ENCODE data around the gene MED12L. TPM values are rescaled to one million over a fixed set of nuclear protein-coding genes. Genes with fewer than 3 reads are reported as not detected.

The MED12L gene
- total RNA-seq, 4 donors from 2014 or later: 0.51 to 12.7 (median 3.1) TPM

GRCh38 chr3:151419806-151420205 is 334.3 kb downstream of the MED12L start:
- no peak for TF ChIP-seq CTCF (IDR thresholded peaks at IDR 0.05)
- no peak for TF ChIP-seq POLR2A (IDR thresholded peaks at IDR 0.05)
- no peaks in the 10 kb centered on the region for H3K27me3 ChIP-seq
- no peak for DNase-seq
- intact Hi-C loops (cut with DNase I; ENCODE audit: low total_unique reads): no loop called here
- H3K9me3 ChIP-seq: no peaks in the 10 kb centered on the region
- H3K36me3 ChIP-seq: no peaks in the 10 kb centered on the region
- no peak overlapping the region for H3K4me3 ChIP-seq
- H3K4me1 ChIP-seq: no peaks in the 10 kb centered on the region
- no peak overlapping the region for H3K27ac ChIP-seq

- no peak for DNase-seq
- intact Hi-C loops (cut with DNase I; ENCODE audit: low total_unique reads): no loop called here
- Histone ChIP-seq H3K27me3 (no peaks in the 10 kb centered on the region), H3K27ac (no peak overlapping the region), H3K9me3 (no peaks in the 10 kb centered on the region), H3K36me3 (no peaks in the 10 kb centered on the region), H3K4me1 (no peaks in the 10 kb centered on the region), H3K4me3 (no peak overlapping the region)
- TF ChIP-seq CTCF (IDR thresholded peaks at IDR 0.05): no peak
- TF ChIP-seq POLR2A (IDR thresholded peaks at IDR 0.05): no peak
Measured at GRCh38 chr3:151421938-151422337, 336.5 kb downstream of the MED12L start.

GRCh38 chr3:151423091-151423490 is 337.6 kb downstream of the MED12L start:
- H3K9me3 ChIP-seq: no peaks in the 10 kb centered on the region
- TF ChIP-seq CTCF (IDR thresholded peaks at IDR 0.05): no peak
- TF ChIP-seq POLR2A (IDR thresholded peaks at IDR 0.05): no peak
- no peaks in the 10 kb centered on the region for H3K4me1 ChIP-seq
- H3K27me3 ChIP-seq: no peaks in the 10 kb centered on the region
- H3K27ac ChIP-seq: no peak overlapping the region
- no peaks in the 10 kb centered on the region for H3K36me3 ChIP-seq
- no peak for DNase-seq
- intact Hi-C loops (cut with DNase I; ENCODE audit: low total_unique reads): no loop called here
- H3K4me3 ChIP-seq: no peak overlapping the region

- Histone ChIP-seq H3K36me3 (no peaks in the 10 kb centered on the region), H3K27me3 (no peaks in the 10 kb centered on the region), H3K9me3 (no peaks in the 10 kb centered on the region), H3K4me3 (no peak overlapping the region), H3K27ac (no peak overlapping the region), H3K4me1 (no peaks in the 10 kb centered on the region)
- intact Hi-C loops (cut with DNase I; ENCODE audit: low total_unique reads): no loop called here
- no peak for DNase-seq
- TF ChIP-seq POLR2A (IDR thresholded peaks at IDR 0.05) (no peak), CTCF (IDR thresholded peaks at IDR 0.05) (no peak)
Measured at GRCh38 chr3:151425627-151426340, 340.3 kb downstream of the MED12L start.

- no peaks in the 10 kb centered on the region for H3K9me3 ChIP-seq
- no peaks in the 10 kb centered on the region for H3K4me1 ChIP-seq
- no peaks in the 10 kb centered on the region for H3K36me3 ChIP-seq
- no peak overlapping the region for H3K27ac ChIP-seq
- H3K27me3 ChIP-seq: no peaks in the 10 kb centered on the region
- no peak overlapping the region for H3K4me3 ChIP-seq
- DNase-seq: no peak
- no peak for TF ChIP-seq POLR2A (IDR thresholded peaks at IDR 0.05)
- no peak for TF ChIP-seq CTCF (IDR thresholded peaks at IDR 0.05)
- intact Hi-C loops (cut with DNase I; ENCODE audit: low total_unique reads): no loop called here
Measured at GRCh38 chr3:151426341-151426657, 340.8 kb downstream of the MED12L start.
